H9 (cell line): Measurements from ENCODE around the gene CLIC3. TPM values are rescaled to one million over a fixed set of nuclear protein-coding genes. Genes with fewer than 3 reads are reported as not detected.

Experiments
- DNase-seq: peaks from one replicate; pipeline ENCODE4 v3.0.0-alpha.2; 2017
- H2AFZ ChIP-seq: one replicate; pipeline ENCODE4 v1.6.1; 2013; ENCODE audit warnings: mild to moderate bottlenecking, low read length, control low read depth, moderate library complexity
- H2AK5ac ChIP-seq: 2 replicates; pipeline ENCODE4 v1.6.1; 2013; ENCODE audit warnings: low read length, control low read depth, mixed read lengths; ENCODE audit not compliant: insufficient read length
- H2BK120ac ChIP-seq: one replicate; pipeline ENCODE4 v1.6.1; 2013; ENCODE audit warnings: low read depth, mild to moderate bottlenecking, low read length, control low read depth, inconsistent platforms; ENCODE audit not compliant: poor library complexity, severe bottlenecking
- H2BK12ac ChIP-seq: 2 replicates; pipeline ENCODE4 v1.6.1; 2013; ENCODE audit warnings: low read length, control low read depth, mixed read lengths, low read depth; ENCODE audit not compliant: insufficient read length
- H2BK15ac ChIP-seq: 2 replicates; pipeline ENCODE4 v1.6.1; 2013; ENCODE audit warnings: low read depth, low read length, control low read depth
- H2BK20ac ChIP-seq: one replicate; pipeline ENCODE4 v1.6.1; 2013; ENCODE audit warnings: low read depth, mild to moderate bottlenecking, low read length, control low read depth, inconsistent platforms; ENCODE audit not compliant: poor library complexity, severe bottlenecking
- H2BK5ac ChIP-seq: 2 replicates; pipeline ENCODE4 v1.6.1; 2013; ENCODE audit warnings: low read length, control low read depth, mixed read lengths; ENCODE audit not compliant: insufficient read length
- H3K14ac ChIP-seq: 2 replicates; pipeline ENCODE4 v1.6.1; 2013; ENCODE audit warnings: low read length, control low read depth; ENCODE audit not compliant: insufficient read depth
- H3K18ac ChIP-seq: 2 replicates; pipeline ENCODE4 v1.6.1; 2013; ENCODE audit warnings: low read depth, mild to moderate bottlenecking, mixed read lengths, low read length, control low read depth; ENCODE audit not compliant: insufficient read length
- H3K23ac ChIP-seq: 2 replicates; pipeline ENCODE4 v1.6.1; 2013; ENCODE audit warnings: low read length, control low read depth, mixed read lengths, low read depth; ENCODE audit not compliant: insufficient read length
- H3K23me2 ChIP-seq: 2 replicates; pipeline ENCODE4 v1.6.1; 2013; ENCODE audit warnings: low read depth, mild to moderate bottlenecking, mixed read lengths, low read length, control low read depth; ENCODE audit not compliant: insufficient read length, poor library complexity, severe bottlenecking
- H3K27ac ChIP-seq: 2 replicates; pipeline ENCODE4 v1.5.1; 2013; ENCODE audit warnings: low read length, control low read depth, mixed read lengths, low read depth; ENCODE audit not compliant: insufficient read length
- H3K27me3 ChIP-seq: 2 replicates; pipeline ENCODE4 v1.6.1; 2013; ENCODE audit warnings: low read length, control low read depth, inconsistent platforms; ENCODE audit not compliant: insufficient read depth
- H3K4ac ChIP-seq: 2 replicates; pipeline ENCODE4 v1.6.1; 2013; ENCODE audit warnings: low read depth, mild to moderate bottlenecking, control low read depth, inconsistent platforms, low read length, moderate library complexity
- H3K4me1 ChIP-seq: 2 replicates; pipeline ENCODE4 v1.6.1; 2013; ENCODE audit warnings: low read length, control low read depth, inconsistent platforms; ENCODE audit not compliant: insufficient read depth
- H3K4me2 ChIP-seq: 2 replicates; pipeline ENCODE4 v1.6.1; 2013; ENCODE audit warnings: low read length, control low read depth, mixed read lengths; ENCODE audit not compliant: insufficient read length, insufficient read depth
- H3K56ac ChIP-seq: 2 replicates; pipeline ENCODE4 v1.6.1; 2013; ENCODE audit warnings: low read depth, mild to moderate bottlenecking, mixed read lengths, low read length, control low read depth; ENCODE audit not compliant: insufficient read length
- H3K79me1 ChIP-seq: 2 replicates; pipeline ENCODE4 v1.6.1; 2013; ENCODE audit warnings: low read depth, mild to moderate bottlenecking, moderate library complexity, low read length, control low read depth, inconsistent platforms; ENCODE audit not compliant: insufficient read depth, poor library complexity, severe bottlenecking
- H3K79me2 ChIP-seq: 2 replicates; pipeline ENCODE4 v1.6.1; 2013; ENCODE audit warnings: low read length, control low read depth, inconsistent platforms; ENCODE audit not compliant: insufficient read depth
- H3K9ac ChIP-seq: 2 replicates; pipeline ENCODE4 v1.6.1; 2013; ENCODE audit warnings: low read length, control low read depth, mixed read lengths; ENCODE audit not compliant: insufficient read length; ENCODE audit errors: extremely low read depth
- H3K9me3 ChIP-seq: one replicate; pipeline ENCODE4 v1.6.1; 2013; ENCODE audit warnings: low read depth, low read length, inconsistent platforms; ENCODE audit not compliant: control insufficient read depth
- H3T11ph ChIP-seq: one replicate; pipeline ENCODE4 v1.6.1; 2013; ENCODE audit warnings: mild to moderate bottlenecking, low read length, control low read depth, inconsistent platforms
- H4K20me1 ChIP-seq: one replicate; pipeline ENCODE4 v1.6.1; 2013; ENCODE audit not compliant: control insufficient read depth, insufficient read length, insufficient read depth
- H4K5ac ChIP-seq: 2 replicates; pipeline ENCODE4 v1.6.1; 2013; ENCODE audit warnings: low read depth, mild to moderate bottlenecking, mixed read lengths, low read length, control low read depth; ENCODE audit not compliant: insufficient read length
- H4K8ac ChIP-seq: replicated peaks from 2 replicates; pipeline ENCODE4 v1.6.1; 2013; ENCODE audit warnings: low read length, control low read depth, mixed read lengths, low read depth; ENCODE audit not compliant: insufficient read length
- H4K91ac ChIP-seq: 2 replicates; pipeline ENCODE4 v1.6.1; 2013; ENCODE audit warnings: low read depth, mild to moderate bottlenecking, moderate library complexity, mixed read lengths, low read length, control low read depth; ENCODE audit not compliant: insufficient read length
- H3K27ac Mint-ChIP-seq, 3 experiments: 2 replicates in 2 of 3; 3 replicates in 1 of 3; pipeline ENCODE4 v1.8.0; 2020 to 2021; ENCODE audit warnings: mixed read lengths in 3 of 3, mild to moderate bottlenecking in 1 of 3, moderate library complexity in 1 of 3
- H3K27me3 Mint-ChIP-seq: 2 replicates; pipeline ENCODE4 v1.8.0; 2021; ENCODE audit warnings: low read depth, mild to moderate bottlenecking, moderate library complexity, mixed read lengths
- H3K36me3 Mint-ChIP-seq, 3 experiments: 2 replicates in 2 of 3; 3 replicates in 1 of 3; pipeline ENCODE4 v1.8.0; 2020 to 2021; ENCODE audit warnings: low read depth in 3 of 3, mixed read lengths in 3 of 3; ENCODE audit not compliant: insufficient read depth in 1 of 3
- H3K4me1 Mint-ChIP-seq, 2 experiments: 2 replicates each; pipeline ENCODE4 v1.8.0; 2020; ENCODE audit warnings: mixed read lengths in 2 of 2
- H3K4me3 Mint-ChIP-seq, 2 experiments: 2 replicates in 1 of 2; 3 replicates in 1 of 2; pipeline ENCODE4 v1.8.0; 2020 to 2021; ENCODE audit warnings: mild to moderate bottlenecking in 2 of 2, mixed read lengths in 2 of 2, moderate library complexity in 1 of 2
- H3K9me3 Mint-ChIP-seq, 2 experiments: 2 replicates in 1 of 2; 3 replicates in 1 of 2; pipeline ENCODE4 v1.8.0; 2020; ENCODE audit warnings: mild to moderate bottlenecking in 2 of 2, mixed read lengths in 2 of 2, moderate library complexity in 1 of 2
- WGBS: extraction: QIAGEN DNeasy Blood & Tissue Kit; methylation state at CpG from one replicate; pipeline ENCODE4 v1.1.7; 2013; ENCODE audit warnings: missing lambda C conversion rate, low lambda C conversion rate, mixed read lengths; ENCODE audit not compliant: insufficient read length; ENCODE audit errors: extremely low coverage; 5-methylcytosine and 5-hydroxymethylcytosine counted together
- total RNA-seq: library from RNA; stranded (reverse); gene quantifications from 2 replicates; pipeline ENCODE4 v1.2.1, GENCODE V29; 2021
- TF ChIP-seq, protein P1 (sequence below): fragments of 200-600 bp; sonication (generic); conservative IDR thresholded peaks from 3 replicates; pipeline ENCODE4 v1.8.0; 2021; ENCODE audit warnings: antibody characterized with exemption, mild to moderate bottlenecking

Gene CLIC3
- total RNA-seq, 1 experiment from 2014 or later, result 0.31 TPM

DNA sequence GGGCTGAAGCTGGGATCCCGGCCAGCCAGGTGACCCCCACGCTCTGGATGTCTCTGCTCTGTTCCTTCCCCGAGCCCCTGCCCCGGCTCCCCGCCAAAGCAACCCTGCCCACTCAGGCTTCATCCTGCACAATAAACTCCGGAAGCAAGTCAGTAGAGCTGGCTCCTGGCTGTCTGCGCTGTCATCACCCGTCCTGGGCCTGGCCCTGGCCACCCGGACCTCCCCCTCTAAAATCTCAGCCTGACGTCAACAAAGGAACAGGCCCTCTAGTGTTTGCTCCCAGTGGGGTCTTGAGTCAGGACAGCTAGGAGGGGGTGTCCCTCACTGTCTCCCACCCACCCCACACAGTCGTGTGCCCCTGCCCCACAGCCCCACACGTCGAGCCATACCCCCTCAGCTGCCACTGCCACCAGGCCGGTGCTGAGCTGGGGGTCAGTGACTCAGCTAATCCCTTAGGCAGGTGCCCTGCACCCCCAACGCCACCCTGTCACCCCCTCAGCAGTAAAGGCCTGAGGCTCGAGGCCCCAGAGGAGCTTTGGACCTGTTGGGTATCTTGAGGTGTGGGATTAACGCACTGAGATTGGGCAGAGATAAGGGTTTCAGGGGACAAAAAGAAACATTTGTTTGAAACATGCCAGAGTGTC, 14.7 kb downstream of the CLIC3 start:
- Histone ChIP-seq H4K20me1 (no peaks in the 10 kb centered on the region), H3K14ac (no peak overlapping the region), H2BK120ac (no peak overlapping the region), H2AK5ac (no peak overlapping the region), H3K79me2 (no peaks in the 10 kb centered on the region), H2BK15ac (no peak overlapping the region), H3K18ac (no peak overlapping the region), H3K27me3 (no peaks in the 10 kb centered on the region), H2BK20ac (no peak overlapping the region), H2BK12ac (no peak overlapping the region), H3K27ac (no peak overlapping the region), H3K23ac (no peak overlapping the region), H3K56ac (no peak overlapping the region), H3K9ac (no peak overlapping the region), H4K5ac (no peak overlapping the region), H4K8ac (no peak overlapping the region), H4K91ac (no peak overlapping the region), H3K4me2 (no peak overlapping the region), H3K79me1 (no peaks in the 10 kb centered on the region), H2BK5ac (no peak overlapping the region), H3T11ph (no peak overlapping the region), H2AFZ (no peak overlapping the region), H3K4ac (no peak overlapping the region), H3K4me1 (no peaks in the 10 kb centered on the region; the same call in 1 of the 2 replicates), H3K9me3 (no peaks in the 10 kb centered on the region), H3K23me2 (peaks cover 9% of the 10 kb centered on the region)
- no peak overlapping the region for H3K27ac Mint-ChIP-seq
- no peak overlapping the region for H3K4me3 Mint-ChIP-seq
- no peak for DNase-seq
- no CpG with 5 or more reads among the region's 17 CpGs for WGBS
- H3K36me3 Mint-ChIP-seq, result peaks cover 0 to 3% (median 0%) of the 10 kb centered on the region in 3 experiments; a peak in 1 of 7 replicates
- peaks cover 2 to 13% of the 10 kb centered on the region in 2 experiments for H3K4me1 Mint-ChIP-seq
- TF ChIP-seq, protein P1, sequence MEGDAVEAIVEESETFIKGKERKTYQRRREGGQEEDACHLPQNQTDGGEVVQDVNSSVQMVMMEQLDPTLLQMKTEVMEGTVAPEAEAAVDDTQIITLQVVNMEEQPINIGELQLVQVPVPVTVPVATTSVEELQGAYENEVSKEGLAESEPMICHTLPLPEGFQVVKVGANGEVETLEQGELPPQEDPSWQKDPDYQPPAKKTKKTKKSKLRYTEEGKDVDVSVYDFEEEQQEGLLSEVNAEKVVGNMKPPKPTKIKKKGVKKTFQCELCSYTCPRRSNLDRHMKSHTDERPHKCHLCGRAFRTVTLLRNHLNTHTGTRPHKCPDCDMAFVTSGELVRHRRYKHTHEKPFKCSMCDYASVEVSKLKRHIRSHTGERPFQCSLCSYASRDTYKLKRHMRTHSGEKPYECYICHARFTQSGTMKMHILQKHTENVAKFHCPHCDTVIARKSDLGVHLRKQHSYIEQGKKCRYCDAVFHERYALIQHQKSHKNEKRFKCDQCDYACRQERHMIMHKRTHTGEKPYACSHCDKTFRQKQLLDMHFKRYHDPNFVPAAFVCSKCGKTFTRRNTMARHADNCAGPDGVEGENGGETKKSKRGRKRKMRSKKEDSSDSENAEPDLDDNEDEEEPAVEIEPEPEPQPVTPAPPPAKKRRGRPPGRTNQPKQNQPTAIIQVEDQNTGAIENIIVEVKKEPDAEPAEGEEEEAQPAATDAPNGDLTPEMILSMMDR, result no peak
- H3K27me3 Mint-ChIP-seq, result peaks cover 5% of the 10 kb centered on the region
- no peaks in the 10 kb centered on the region for H3K9me3 Mint-ChIP-seq
